Loucy (cell line): ENCODE measurements around the gene HSF5.

Source experiments
- H2AFZ ChIP-seq: fragments of 200-600 bp; sonication (generic); 2 replicates; pipeline ENCODE4 v1.6.0; 2016; ENCODE audit warnings: antibody characterized with exemption, mild to moderate bottlenecking, low read length, moderate library complexity
- H3F3A ChIP-seq: fragments of 200-600 bp; 2 replicates; pipeline ENCODE4 v1.6.0; 2016; ENCODE audit warnings: antibody characterized with exemption, low read depth, mild to moderate bottlenecking
- H3K27me3 ChIP-seq: fragments of 200-600 bp; sonication (generic); 2 replicates; pipeline ENCODE4 v1.6.1; 2014; ENCODE audit warnings: low read length, mild to moderate bottlenecking; ENCODE audit not compliant: insufficient read depth, poor library complexity, severe bottlenecking
- H3K36me3 ChIP-seq: fragments of 200-600 bp; sonication (generic); 2 replicates; pipeline ENCODE4 v1.6.1; 2016; ENCODE audit warnings: low read length; ENCODE audit not compliant: insufficient read depth
- H3K4me1 ChIP-seq: fragments of 200-600 bp; sonication (generic); 2 replicates; pipeline ENCODE4 v1.5.1; 2014; ENCODE audit warnings: low read length, mild to moderate bottlenecking; ENCODE audit not compliant: insufficient read depth, poor library complexity, severe bottlenecking
- H3K4me2 ChIP-seq: fragments of 200-600 bp; sonication (generic); 2 replicates; pipeline ENCODE4 v1.6.0; 2014; ENCODE audit warnings: antibody characterized with exemption, low read length, low read depth, mild to moderate bottlenecking; ENCODE audit not compliant: poor library complexity, severe bottlenecking
- H3K4me3 ChIP-seq: fragments of 200-600 bp; sonication (generic); 2 replicates; pipeline ENCODE4 v1.5.1; 2014; ENCODE audit warnings: low read length, mild to moderate bottlenecking, mixed read lengths; ENCODE audit not compliant: poor library complexity, severe bottlenecking
- H3K79me2 ChIP-seq: fragments of 200-600 bp; sonication (generic); 2 replicates; pipeline ENCODE4 v1.6.1; 2014; ENCODE audit warnings: low read length; ENCODE audit not compliant: insufficient read depth
- H3K9ac ChIP-seq: fragments of 200-600 bp; sonication (generic); 2 replicates; pipeline ENCODE4 v1.6.0; 2014; ENCODE audit warnings: mild to moderate bottlenecking, low read depth, low read length, moderate library complexity; ENCODE audit not compliant: poor library complexity, severe bottlenecking
- H3K9me2 ChIP-seq: fragments of 200-600 bp; sonication (generic); replicated peaks from 2 replicates; pipeline ENCODE4 v1.6.1; 2016; ENCODE audit warnings: low read depth, low read length, mixed read lengths
- H3K9me3 ChIP-seq: fragments of 200-600 bp; sonication (generic); 2 replicates; pipeline ENCODE4 v1.6.1; 2014; ENCODE audit warnings: mild to moderate bottlenecking, antibody characterized with exemption, low read length, low read depth; ENCODE audit not compliant: insufficient read depth
- H4K20me1 ChIP-seq: fragments of 200-600 bp; sonication (generic); 2 replicates; pipeline ENCODE4 v1.6.0; 2014; ENCODE audit warnings: antibody characterized with exemption, low read length, mild to moderate bottlenecking; ENCODE audit not compliant: insufficient read depth, poor library complexity, severe bottlenecking
- EZH2phosphoT487 ChIP-seq: fragments of 200-600 bp; IDR thresholded peaks from 2 replicates; pipeline ENCODE4 v1.6.1; 2018; ENCODE audit warnings: antibody characterized with exemption, mild to moderate bottlenecking, moderate library complexity, borderline replicate concordance
- TF ChIP-seq, protein P1 (sequence below): fragments of 200-600 bp; sonication (generic); conservative IDR thresholded peaks from 2 replicates; pipeline ENCODE4 v1.5.1; 2014; ENCODE audit warnings: mild to moderate bottlenecking, antibody characterized with exemption, low read length

Gene HSF5

DNA sequence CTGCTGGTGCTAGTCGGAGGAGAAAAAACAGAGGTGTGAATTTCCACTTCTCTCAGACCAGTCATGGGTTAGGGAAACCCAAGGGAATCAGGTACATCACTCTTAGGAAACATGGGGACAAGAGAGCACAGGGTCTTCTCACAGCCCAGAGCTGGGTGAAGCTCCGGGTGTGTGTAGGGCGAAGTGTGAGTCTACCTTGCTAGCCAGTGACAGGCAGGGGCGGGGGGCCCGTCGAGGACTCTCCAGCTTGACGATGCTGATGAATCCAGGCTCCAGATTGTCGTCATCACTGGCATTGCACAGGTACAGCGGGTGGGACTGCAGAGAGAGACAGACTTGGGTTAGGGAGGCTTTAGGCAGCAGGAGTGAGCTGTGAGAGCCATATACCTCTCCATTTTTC, 117.5 kb downstream of the HSF5 start:
- TF ChIP-seq EZH2phosphoT487, result no peak
- TF ChIP-seq, protein P1, sequence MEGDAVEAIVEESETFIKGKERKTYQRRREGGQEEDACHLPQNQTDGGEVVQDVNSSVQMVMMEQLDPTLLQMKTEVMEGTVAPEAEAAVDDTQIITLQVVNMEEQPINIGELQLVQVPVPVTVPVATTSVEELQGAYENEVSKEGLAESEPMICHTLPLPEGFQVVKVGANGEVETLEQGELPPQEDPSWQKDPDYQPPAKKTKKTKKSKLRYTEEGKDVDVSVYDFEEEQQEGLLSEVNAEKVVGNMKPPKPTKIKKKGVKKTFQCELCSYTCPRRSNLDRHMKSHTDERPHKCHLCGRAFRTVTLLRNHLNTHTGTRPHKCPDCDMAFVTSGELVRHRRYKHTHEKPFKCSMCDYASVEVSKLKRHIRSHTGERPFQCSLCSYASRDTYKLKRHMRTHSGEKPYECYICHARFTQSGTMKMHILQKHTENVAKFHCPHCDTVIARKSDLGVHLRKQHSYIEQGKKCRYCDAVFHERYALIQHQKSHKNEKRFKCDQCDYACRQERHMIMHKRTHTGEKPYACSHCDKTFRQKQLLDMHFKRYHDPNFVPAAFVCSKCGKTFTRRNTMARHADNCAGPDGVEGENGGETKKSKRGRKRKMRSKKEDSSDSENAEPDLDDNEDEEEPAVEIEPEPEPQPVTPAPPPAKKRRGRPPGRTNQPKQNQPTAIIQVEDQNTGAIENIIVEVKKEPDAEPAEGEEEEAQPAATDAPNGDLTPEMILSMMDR, result no peak
- no peak overlapping the region for H3K4me3 ChIP-seq
- H3K4me2 ChIP-seq, result no peak overlapping the region
- no peaks in the 10 kb centered on the region for H3K9me2 ChIP-seq
- H3F3A ChIP-seq, result no peaks in the 10 kb centered on the region
- H3K27me3 ChIP-seq, result no peaks in the 10 kb centered on the region
- H3K79me2 ChIP-seq, result peaks cover 52% of the 10 kb centered on the region
- peaks cover 27% of the 10 kb centered on the region; the same call in 1 of the 2 replicates for H3K36me3 ChIP-seq
- H2AFZ ChIP-seq, result no peak overlapping the region
- H3K9ac ChIP-seq, result no peak overlapping the region
- H4K20me1 ChIP-seq, result no peaks in the 10 kb centered on the region
- H3K4me1 ChIP-seq, result peaks cover 4% of the 10 kb centered on the region
- H3K9me3 ChIP-seq, result no peaks in the 10 kb centered on the region

DNA sequence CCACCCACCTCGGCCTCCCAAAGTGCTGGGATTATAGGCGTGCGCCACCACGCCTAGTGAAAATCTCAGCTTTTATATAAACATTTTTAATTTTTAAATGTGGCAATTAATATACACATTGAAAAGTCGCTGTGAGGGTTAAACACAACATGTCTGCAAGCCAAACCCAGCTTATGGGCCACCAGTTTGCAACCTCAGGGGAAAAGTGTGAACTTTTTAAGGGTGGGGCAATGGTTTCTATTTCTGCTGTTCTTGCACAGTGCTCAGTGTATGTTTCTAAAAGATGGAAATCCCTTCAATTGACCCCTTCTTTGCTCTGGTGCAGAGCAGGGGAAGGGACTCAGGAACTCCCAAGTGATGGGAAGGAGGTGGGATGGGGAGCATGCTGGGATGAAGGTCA, 117.9 kb downstream of the HSF5 start:
- H3F3A ChIP-seq, result no peaks in the 10 kb centered on the region
- no peaks in the 10 kb centered on the region for H3K4me1 ChIP-seq
- H3K79me2 ChIP-seq, result peaks cover 48% of the 10 kb centered on the region
- no peak overlapping the region for H3K9ac ChIP-seq
- H3K36me3 ChIP-seq, result peaks cover 29% of the 10 kb centered on the region; the same call in 1 of the 2 replicates
- H3K4me2 ChIP-seq, result no peak overlapping the region
- no peaks in the 10 kb centered on the region for H3K9me2 ChIP-seq
- no peak overlapping the region for H3K4me3 ChIP-seq
- H4K20me1 ChIP-seq, result no peaks in the 10 kb centered on the region
- no peaks in the 10 kb centered on the region for H3K27me3 ChIP-seq
- no peak overlapping the region for H2AFZ ChIP-seq
- TF ChIP-seq EZH2phosphoT487, result no peak
- TF ChIP-seq, protein P1, result no peak
- H3K9me3 ChIP-seq, result no peaks in the 10 kb centered on the region
